Thyroid gland (tissue), 4 donors: Measurements from ENCODE around the gene STK32B. TPM values are rescaled to one million over a fixed set of nuclear protein-coding genes. Genes with fewer than 3 reads are reported as not detected.

Source experiments
- DNase-seq, 2 donors: peaks; one replicate each; pipeline ENCODE4 v3.0.0-alpha.2; 2019
- H3K27ac ChIP-seq, 3 donors: fragments of 200-600 bp; sonication (generic); 1 replicate in 2 of 3; 2 replicates in 1 of 3; pipeline ENCODE4 v1.5.1; 2016 to 2019; ENCODE audit warnings: mild to moderate bottlenecking in 1 of 3, moderate library complexity in 1 of 3
- H3K27me3 ChIP-seq: fragments of 200-600 bp; sonication (generic); one replicate; pipeline ENCODE4 v1.5.1; 2019
- H3K36me3 ChIP-seq, 2 donors: fragments of 200-600 bp; sonication (generic); one replicate each; pipeline ENCODE4 v1.5.1; 2016 to 2019
- H3K4me1 ChIP-seq, 2 donors: fragments of 200-600 bp; sonication (generic); one replicate each; pipeline ENCODE4 v1.5.1; 2017 to 2019
- H3K4me3 ChIP-seq, 3 donors: fragments of 200-600 bp; sonication (generic); replicated peaks in 1 of 3; 1 replicate in 2 of 3; 2 replicates in 1 of 3; pipeline ENCODE4 v1.5.1; 2016; ENCODE audit warnings: mild to moderate bottlenecking in 1 of 3
- H3K9me3 ChIP-seq: fragments of 200-600 bp; sonication (generic); one replicate; pipeline ENCODE4 v1.5.1; 2017
- POLR2A ChIP-seq, 2 donors: fragments of 450-650 bp; IDR thresholded peaks; one replicate each; pipeline ENCODE4 v1.6.1; 2017; ENCODE audit warnings: antibody characterized with exemption in 2 of 2, mild to moderate bottlenecking in 2 of 2, moderate library complexity in 1 of 2
- WGBS, 2 donors: methylation state at CpG; one replicate each; pipeline ENCODE4 v1.1.5; 2017; 5-methylcytosine and 5-hydroxymethylcytosine counted together
- intact Hi-C: fragments of 100-400 bp; cut with DNase I; formaldehyde crosslinking; loops from one replicate; pipeline ENCODE4 v1.15.1; 2023
- total RNA-seq, 4 donors: library from RNA; depleted of rRNA; stranded (reverse); fragments of >200 nt; gene quantifications; one replicate each; pipeline ENCODE4 v1.2.3, GENCODE V29; 2016
- TF ChIP-seq, protein P1 (sequence below), 6 experiments: fragments of 200-600 bp in 3 of 6; fragments of 450-650 bp in 3 of 6; sonication (generic) in 3 of 6; IDR thresholded peaks; one replicate each; pipeline ENCODE4 v1.5.1; 2016 to 2019; ENCODE audit warnings: antibody characterized with exemption in 6 of 6, mild to moderate bottlenecking in 2 of 6, inconsistent platforms in 1 of 6, moderate library complexity in 1 of 6

Gene STK32B
- total RNA-seq, 4 donors from 2014 or later, result 1.9 to 14.8 (median 4.4) TPM

DNA sequence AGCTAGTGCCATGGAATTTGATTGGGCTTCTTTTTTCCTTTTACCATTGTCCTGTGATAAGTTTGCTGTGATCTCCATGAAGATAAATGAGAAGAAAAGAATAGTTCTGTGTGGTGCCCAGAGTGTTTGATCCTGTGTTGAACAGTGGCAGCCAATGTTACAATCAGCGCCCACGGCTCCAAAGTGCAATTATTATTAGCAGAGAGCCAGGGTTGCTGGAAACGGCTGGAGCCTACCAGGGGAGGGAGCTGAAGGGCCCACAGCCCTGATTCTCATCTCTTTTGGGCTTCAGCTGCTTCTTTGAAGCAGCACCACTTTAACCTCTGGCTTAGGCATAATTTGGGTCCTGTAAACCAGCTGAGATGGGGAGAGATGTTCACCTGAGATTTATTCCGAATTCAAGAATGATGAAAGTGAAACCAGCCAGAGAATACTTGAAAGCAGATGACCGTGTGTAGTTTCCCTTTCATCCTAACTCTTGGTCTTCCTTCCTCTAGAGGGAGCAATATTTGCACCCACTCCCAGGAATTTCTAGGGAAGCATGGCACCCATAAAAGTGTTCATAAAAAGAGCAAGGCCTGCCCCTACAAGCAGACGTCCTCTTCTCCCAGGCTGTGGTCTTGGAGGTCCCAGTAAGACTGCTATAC lies 358.8 kb downstream of the STK32B start:
- intact Hi-C loops, result no loop called here
- H3K27ac ChIP-seq, result no peak overlapping the region
- no peak for DNase-seq
- H3K27me3 ChIP-seq, result no peaks in the 10 kb centered on the region
- H3K4me1 ChIP-seq, result no peaks in the 10 kb centered on the region
- 56 to 59% methylated on average over 6 of the region's 6 CpGs for WGBS, 2 donors
- H3K9me3 ChIP-seq, result no peaks in the 10 kb centered on the region
- TF ChIP-seq, protein P1, sequence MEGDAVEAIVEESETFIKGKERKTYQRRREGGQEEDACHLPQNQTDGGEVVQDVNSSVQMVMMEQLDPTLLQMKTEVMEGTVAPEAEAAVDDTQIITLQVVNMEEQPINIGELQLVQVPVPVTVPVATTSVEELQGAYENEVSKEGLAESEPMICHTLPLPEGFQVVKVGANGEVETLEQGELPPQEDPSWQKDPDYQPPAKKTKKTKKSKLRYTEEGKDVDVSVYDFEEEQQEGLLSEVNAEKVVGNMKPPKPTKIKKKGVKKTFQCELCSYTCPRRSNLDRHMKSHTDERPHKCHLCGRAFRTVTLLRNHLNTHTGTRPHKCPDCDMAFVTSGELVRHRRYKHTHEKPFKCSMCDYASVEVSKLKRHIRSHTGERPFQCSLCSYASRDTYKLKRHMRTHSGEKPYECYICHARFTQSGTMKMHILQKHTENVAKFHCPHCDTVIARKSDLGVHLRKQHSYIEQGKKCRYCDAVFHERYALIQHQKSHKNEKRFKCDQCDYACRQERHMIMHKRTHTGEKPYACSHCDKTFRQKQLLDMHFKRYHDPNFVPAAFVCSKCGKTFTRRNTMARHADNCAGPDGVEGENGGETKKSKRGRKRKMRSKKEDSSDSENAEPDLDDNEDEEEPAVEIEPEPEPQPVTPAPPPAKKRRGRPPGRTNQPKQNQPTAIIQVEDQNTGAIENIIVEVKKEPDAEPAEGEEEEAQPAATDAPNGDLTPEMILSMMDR (IDR thresholded peaks at IDR 0.05), result no peak
- no peak for TF ChIP-seq POLR2A (IDR thresholded peaks at IDR 0.05)
- no peak overlapping the region for H3K4me3 ChIP-seq
- no peaks in the 10 kb centered on the region for H3K36me3 ChIP-seq

DNA sequence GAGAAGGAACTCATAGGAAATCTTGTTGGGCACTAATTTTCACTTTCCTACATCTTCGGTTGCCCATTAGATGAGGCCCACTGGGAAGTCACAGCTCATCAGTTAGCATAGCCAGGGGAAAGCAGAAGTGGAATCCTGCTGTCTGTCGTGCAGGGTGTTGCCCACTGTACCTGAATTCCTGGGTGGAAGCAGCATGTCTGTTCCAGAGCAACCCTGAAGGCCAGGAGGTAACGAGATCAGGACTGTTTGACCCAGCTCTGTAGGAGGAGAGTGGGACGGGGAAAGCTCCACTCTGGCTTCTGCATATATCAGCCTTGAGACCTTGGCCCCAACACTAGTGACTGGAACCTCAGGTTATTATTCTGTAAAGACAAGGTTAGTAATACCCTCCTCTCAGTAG lies 361.0 kb downstream of the STK32B start:
- Histone ChIP-seq H3K9me3 (no peaks in the 10 kb centered on the region), H3K36me3 (no peaks in the 10 kb centered on the region), H3K4me3 (no peak overlapping the region), H3K27ac (no peak overlapping the region), H3K27me3 (no peaks in the 10 kb centered on the region), H3K4me1 (no peaks in the 10 kb centered on the region)
- intact Hi-C loops, result no loop called here
- WGBS, 2 donors, result 72 to 75% methylated on average over 4 of the region's 4 CpGs
- TF ChIP-seq POLR2A (IDR thresholded peaks at IDR 0.05), result no peak
- TF ChIP-seq, protein P1 (IDR thresholded peaks at IDR 0.05), result no peak
- no peak for DNase-seq

DNA sequence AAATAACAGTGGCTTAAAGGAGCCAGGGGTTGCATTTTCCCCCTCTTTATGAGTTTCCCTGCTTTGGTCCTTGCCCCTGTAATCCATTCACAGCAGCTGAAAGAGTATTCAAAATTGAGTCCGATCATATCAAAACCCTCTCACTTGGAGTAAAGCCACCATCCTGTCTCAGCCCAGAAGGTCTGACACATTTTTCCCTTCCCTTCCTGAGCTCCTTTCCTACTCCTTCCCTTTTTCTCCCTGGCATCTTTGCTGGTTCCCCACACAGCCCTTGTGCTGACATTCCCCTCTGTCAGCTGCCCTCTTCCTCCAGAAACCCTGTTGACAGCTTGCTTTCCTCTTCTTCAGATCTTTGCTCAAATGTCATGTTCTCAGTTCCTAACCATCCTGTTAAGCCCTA lies 361.5 kb downstream of the STK32B start:
- Histone ChIP-seq H3K4me3 (no peak overlapping the region), H3K27ac (no peak overlapping the region), H3K9me3 (no peaks in the 10 kb centered on the region), H3K4me1 (no peaks in the 10 kb centered on the region), H3K27me3 (no peaks in the 10 kb centered on the region), H3K36me3 (no peaks in the 10 kb centered on the region)
- TF ChIP-seq, protein P1 (IDR thresholded peaks at IDR 0.05), result no peak
- no peak for TF ChIP-seq POLR2A (IDR thresholded peaks at IDR 0.05)
- 90 to 92% methylated on average over 1 of the region's 1 CpG for WGBS, 2 donors
- no peak for DNase-seq
- intact Hi-C loops, result no loop called here

DNA sequence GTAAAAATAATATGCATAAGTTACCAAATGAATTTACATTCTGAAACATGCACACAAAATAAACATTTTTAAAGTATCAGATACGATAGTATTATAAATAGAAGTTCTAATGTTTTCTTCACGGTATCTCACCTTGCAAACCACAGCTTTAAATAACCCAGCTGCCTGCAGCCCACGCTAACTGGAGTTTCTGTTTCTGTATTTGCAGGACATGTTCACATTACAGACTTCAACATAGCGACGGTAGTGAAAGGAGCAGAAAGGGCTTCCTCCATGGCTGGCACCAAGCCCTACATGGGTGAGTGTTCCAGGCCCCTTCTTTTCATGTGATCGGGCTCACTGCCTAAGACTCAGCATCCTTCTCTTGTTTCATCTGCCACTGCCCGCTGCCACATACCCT lies 365.4 kb downstream of the STK32B start:
- intact Hi-C loops, result no loop called here
- WGBS, 2 donors, result 81 to 95% methylated on average over 7 of the region's 7 CpGs
- no peak for DNase-seq

DNA sequence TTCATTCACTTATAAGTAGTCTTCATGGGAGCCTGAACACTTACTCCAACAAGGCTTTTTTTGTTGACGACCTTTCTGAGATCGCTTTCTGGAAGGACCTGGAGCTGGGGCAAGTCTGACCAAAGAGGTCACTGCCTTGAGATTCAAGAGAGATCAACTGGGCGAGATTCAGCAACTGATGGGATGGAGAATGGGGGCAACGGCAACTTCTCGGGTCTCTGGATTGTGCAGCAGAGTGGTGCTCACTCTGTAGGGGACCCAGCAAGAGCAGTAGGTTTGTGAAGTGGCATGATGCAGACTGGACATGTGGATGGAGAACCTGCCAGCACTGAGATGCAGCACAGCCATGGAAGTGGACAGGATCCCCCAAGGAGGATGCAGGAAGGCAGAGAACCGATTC lies 369.0 kb downstream of the STK32B start:
- Histone ChIP-seq H3K27ac (no peak overlapping the region), H3K27me3 (no peaks in the 10 kb centered on the region), H3K4me1 (no peaks in the 10 kb centered on the region), H3K9me3 (no peaks in the 10 kb centered on the region), H3K4me3 (no peak overlapping the region), H3K36me3 (no peaks in the 10 kb centered on the region)
- TF ChIP-seq POLR2A (IDR thresholded peaks at IDR 0.05), result no peak
- TF ChIP-seq, protein P1 (IDR thresholded peaks at IDR 0.05), result no peak
- intact Hi-C loops, result no loop called here
- DNase-seq, result no peak
- WGBS, 2 donors, result 84 to 88% methylated on average over 6 of the region's 6 CpGs

More for the DNA sequence above, 365.4 kb downstream of the STK32B start:
- TF ChIP-seq, protein P1 (IDR thresholded peaks at IDR 0.05), result no peak
- no peak for TF ChIP-seq POLR2A (IDR thresholded peaks at IDR 0.05)
- no peaks in the 10 kb centered on the region for H3K4me1 ChIP-seq
- H3K9me3 ChIP-seq, result no peaks in the 10 kb centered on the region
- H3K27me3 ChIP-seq, result no peaks in the 10 kb centered on the region
- H3K27ac ChIP-seq, result no peak overlapping the region
- H3K4me3 ChIP-seq, result no peak overlapping the region
- no peaks in the 10 kb centered on the region for H3K36me3 ChIP-seq
